Heart right ventricle (tissue), 16 donors: Measurements from ENCODE around the gene C2CD2. TPM values are rescaled to one million over a fixed set of nuclear protein-coding genes. Genes with fewer than 3 reads are reported as not detected.

ENCODE experiments used
- ATAC-seq, 8 donors: fragments of 200-7000 bp; cut with Tn5 transposase; one replicate each; pipeline ENCODE4 v1.9.1; 2020; ENCODE audit warnings: mild to moderate bottlenecking in 8 of 8, moderate library complexity in 8 of 8, moderate number of reproducible peaks in 1 of 8
- DNase-seq, 2 donors: peaks; one replicate each; pipeline ENCODE4 v3.0.0-alpha.2; 2020
- H3K27ac ChIP-seq, 10 donors: fragments of 200-600 bp; sonication (generic) in 2 of 10; one replicate each; pipeline versions ENCODE4 v1.5.0 to v1.8.0; 2020 to 2022; ENCODE audit warnings: mild to moderate bottlenecking in 3 of 10
- H3K27me3 ChIP-seq, 7 donors: fragments of 200-600 bp; one replicate each; pipeline ENCODE4 v1.8.0; 2021 to 2022; ENCODE audit warnings: mild to moderate bottlenecking in 2 of 7
- H3K36me3 ChIP-seq, 9 donors: fragments of 200-600 bp; sonication (generic) in 1 of 9; one replicate each; pipeline versions ENCODE4 v1.5.0 to v1.8.0; 2020 to 2022; ENCODE audit warnings: mild to moderate bottlenecking in 2 of 9
- H3K4me1 ChIP-seq, 9 donors: fragments of 200-600 bp; sonication (generic) in 1 of 9; one replicate each; pipeline versions ENCODE4 v1.5.0 to v1.8.0; 2020 to 2022; ENCODE audit warnings: mild to moderate bottlenecking in 4 of 9
- H3K4me3 ChIP-seq, 10 donors: fragments of 200-600 bp; sonication (generic) in 2 of 10; one replicate each; pipeline versions ENCODE4 v1.5.0 to v1.8.0; 2020 to 2022; ENCODE audit warnings: mild to moderate bottlenecking in 7 of 10, moderate library complexity in 2 of 10
- H3K9me3 ChIP-seq, 11 donors: fragments of 200-600 bp in 10 of 11; sonication (generic) in 2 of 11; one replicate each; pipeline versions ENCODE4 v1.5.0 to v1.8.0; 2013 to 2022; ENCODE audit warnings: mild to moderate bottlenecking in 2 of 11, control low read depth in 1 of 11, moderate library complexity in 1 of 11
- CTCF ChIP-seq, 9 donors: fragments of 200-600 bp; sonication (generic) in 2 of 9; IDR thresholded peaks; one replicate each; pipeline versions ENCODE4 v1.5.0 to v1.8.0; 2021 to 2022; ENCODE audit warnings: antibody characterized with exemption in 9 of 9, mild to moderate bottlenecking in 5 of 9, moderate library complexity in 1 of 9
- WGBS, 2 donors: extraction: QIAGEN DNeasy Blood & Tissue Kit; methylation state at CpG; one replicate each; pipeline ENCODE4 v1.1.7; 2013; ENCODE audit warnings: inconsistent platforms in 1 of 2; 5-methylcytosine and 5-hydroxymethylcytosine counted together
- intact Hi-C, 10 donors: fragments of 100-400 bp; cut with DNase I; formaldehyde crosslinking; loops; one replicate each; pipeline versions ENCODE4 v1.11.1 to v1.14.2; 2022
- polyA plus RNA-seq, 2 donors: library from polyadenylated mRNA; stranded (reverse); fragments of 200-250 nt; gene quantifications; one replicate each; pipeline ENCODE4 v1.2.3, GENCODE V29; 2013
- total RNA-seq, 10 donors: library from RNA; stranded (reverse); fragmentation: NEBNext Ultra II Directional in 3 of 10; extraction: Animal tissue kit (Norgen Biotek cat#: 25700) in 3 of 10; gene quantifications; one replicate each; pipeline versions ENCODE4 v1.2.1 to v1.2.4, GENCODE V29; 2021 to 2023
- donor health status: Arrhythmogenic right ventricular cardiomyopathy.
- donor health status: ischemic (EF 13 %, LVEDD 7.1; RV severe dilation, severe dysfunction).
- donor health status: healthy with polysubstance abuse.
- donor health status: DM: no; HTN: yes; CAD: no.
- donor health status: DM: no; HTN: no; CAD: no.
- donor health status: ischemic (EF 25% LVEDD 6.9; RV normal size, moderate dysfunction).
- donor health status: ischemic (EF 25% LVEDD 5.7; RV mildly dilated, moderate dysfunction).
- donor health status: healthy.
- donor health status: DM: yes; HTN: yes; CAD: no.
- donor health status: Ischemic cardiomyopathy.
- donor health status: ischemic (EF 35%, LVEDD 5.7; RV mildly dilated, moderate dysfunction).
- donor health status: nonischemic (EF 11% LVEDD 7.7; RV severe dilation, severe dysfunction).
- donor health status: DM: yes; HTN: yes; CAD: no.
- donor health status: PGD.
- donor health status: ischemic (EF 29% LVEDD 5.4; RV normal size, mild dysfunction).
- donor health status: nonischemic (EF 23%, LVEDD 6.1; RV moderate dilation, normal function).

The C2CD2 gene
- total and polyA plus RNA-seq, 12 donors, result 4.5 to 11.1 (median 6.6) TPM

GRCh38 chr21:41897047-41897669 lies 56.7 kb downstream of the C2CD2 start:
- H3K4me1 ChIP-seq, result no peaks in the 10 kb centered on the region
- TF ChIP-seq CTCF (IDR thresholded peaks at IDR 0.05), result no peak
- no peaks in the 10 kb centered on the region for H3K9me3 ChIP-seq
- H3K27ac ChIP-seq, result no peak overlapping the region
- intact Hi-C loops, result no loop called here
- no peak for DNase-seq
- no peak for ATAC-seq
- H3K27me3 ChIP-seq, result no peaks in the 10 kb centered on the region
- peaks cover 0 to 95% (median 5%) of the 10 kb centered on the region in 9 donors for H3K36me3 ChIP-seq
- 86 to 88% methylated on average over 11 of the region's 11 CpGs for WGBS, 2 donors
- H3K4me3 ChIP-seq, result no peak overlapping the region

GRCh38 chr21:41895643-41896493 lies 58.0 kb downstream of the C2CD2 start:
- peaks cover 0 to 93% (median 0%) of the 10 kb centered on the region in 9 donors for H3K36me3 ChIP-seq
- no peak for TF ChIP-seq CTCF (IDR thresholded peaks at IDR 0.05)
- no peak overlapping the region for H3K27ac ChIP-seq

DNA sequence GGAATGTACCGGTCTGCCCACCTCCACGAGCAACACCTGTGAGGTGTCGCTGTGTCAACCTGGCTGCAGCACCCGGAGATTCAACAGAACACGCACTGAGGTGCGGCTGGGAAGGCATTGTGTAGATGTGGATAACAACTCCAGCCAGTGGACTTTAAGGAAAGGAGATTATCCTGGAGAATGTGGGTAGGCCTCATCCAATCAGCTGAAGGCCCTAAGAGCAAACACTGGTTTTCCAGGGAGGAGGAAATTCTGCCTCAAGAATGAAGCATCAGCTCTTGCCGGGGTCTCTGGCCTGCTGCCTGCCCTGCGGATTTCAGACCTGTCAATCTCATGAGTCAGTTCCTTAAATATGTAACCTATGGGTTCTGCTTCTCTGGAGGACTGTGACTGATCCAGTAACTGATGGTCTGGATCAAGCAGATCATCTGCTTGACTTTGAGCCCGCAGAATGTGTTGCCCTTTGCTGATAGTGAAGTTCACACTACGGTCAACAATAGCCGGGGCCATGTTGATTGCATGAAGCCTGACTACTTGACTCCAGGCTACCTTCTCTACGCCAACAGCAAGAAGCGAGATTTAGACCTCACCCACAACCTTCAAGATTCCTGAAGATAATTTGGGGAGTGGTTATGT lies 58.8 kb downstream of the C2CD2 start:
- WGBS, 2 donors, result 83 to 86% methylated on average over 13 of the region's 13 CpGs
- Histone ChIP-seq H3K4me1 (no peaks in the 10 kb centered on the region), H3K9me3 (no peaks in the 10 kb centered on the region), H3K27me3 (no peaks in the 10 kb centered on the region), H3K27ac (no peak overlapping the region), H3K4me3 (no peak overlapping the region), H3K36me3 (peaks cover 0 to 93% (median 0%) of the 10 kb centered on the region in 9 donors)
- ATAC-seq (no peak), DNase-seq (no peak)
- no peak for TF ChIP-seq CTCF (IDR thresholded peaks at IDR 0.05)
- intact Hi-C loops, result no loop called here

More at GRCh38 chr21:41895643-41896493, 58.0 kb downstream of the C2CD2 start:
- intact Hi-C loops, result no loop called here
- no peak for DNase-seq
- Histone ChIP-seq H3K27me3 (no peaks in the 10 kb centered on the region), H3K4me3 (no peak overlapping the region), H3K9me3 (no peaks in the 10 kb centered on the region), H3K4me1 (no peaks in the 10 kb centered on the region)
- 78 to 83% methylated on average over 22 of the region's 22 CpGs for WGBS, 2 donors
- ATAC-seq, result no peak

GRCh38 chr21:41894511-41894910 lies 59.3 kb downstream of the C2CD2 start:
- 93 to 95% methylated on average over 9 of the region's 9 CpGs for WGBS, 2 donors
- ATAC-seq, result no peak
- Histone ChIP-seq H3K9me3 (no peaks in the 10 kb centered on the region), H3K27me3 (no peaks in the 10 kb centered on the region), H3K4me3 (no peak overlapping the region), H3K36me3 (peaks cover 0 to 88% (median 0%) of the 10 kb centered on the region in 9 donors), H3K4me1 (no peaks in the 10 kb centered on the region), H3K27ac (no peak overlapping the region)
- TF ChIP-seq CTCF (IDR thresholded peaks at IDR 0.05), result no peak
- DNase-seq, result no peak
- intact Hi-C loops, result no loop called here
